ENCODE data around the gene KDF1.

KDF1 gene

DNA sequence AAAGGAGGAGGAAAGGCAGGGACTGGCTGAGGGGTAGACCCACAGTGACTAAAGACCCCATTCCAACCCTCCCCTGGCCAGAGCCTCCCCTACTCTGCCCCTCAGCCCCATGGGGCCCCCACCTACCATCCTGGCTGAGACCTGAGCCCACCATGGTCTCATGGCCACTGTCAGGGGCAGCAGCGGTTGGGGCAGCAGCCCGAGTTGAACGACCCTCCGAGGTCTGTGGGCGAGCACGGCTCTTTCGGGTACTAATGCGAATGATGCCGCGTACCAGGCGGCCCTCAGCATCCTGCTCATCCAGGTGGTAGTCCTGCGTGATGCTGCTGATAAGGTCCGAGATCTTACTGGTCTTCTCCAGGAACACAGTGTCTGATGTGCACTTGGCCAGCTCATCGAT is 9.1 kb downstream of the KDF1 start:
- peaks cover 9% of the 10 kb centered on the region; the same call in 1 of the 2 replicates for H3K36me3 ChIP-seq (ENCODE audit: insufficient read depth, low read length)
- no peak overlapping the region for H3K4me3 ChIP-seq (ENCODE audit: low read length, poor library complexity, severe bottlenecking)
- no peaks in the 10 kb centered on the region for H3K79me2 ChIP-seq (ENCODE audit: insufficient read depth, low read length)
- H3K4me1 ChIP-seq (ENCODE audit: insufficient read depth, low read length, poor library complexity, severe bottlenecking): no peaks in the 10 kb centered on the region
- TF ChIP-seq EZH2phosphoT487 (IDR thresholded peaks at IDR 0.05; ENCODE audit: borderline replicate concordance) (no peak), CTCF (conservative IDR thresholded peaks at IDR 0.05; ENCODE audit: low read length) (no peak)
- H2AFZ ChIP-seq (ENCODE audit: low read length): no peak overlapping the region
- no peak overlapping the region for H3K9ac ChIP-seq (ENCODE audit: low read depth, low read length, poor library complexity, severe bottlenecking)
- H3K27me3 ChIP-seq (ENCODE audit: insufficient read depth, low read length, poor library complexity, severe bottlenecking): no peaks in the 10 kb centered on the region
- H3F3A ChIP-seq (ENCODE audit: low read depth): no peaks in the 10 kb centered on the region
- no peaks in the 10 kb centered on the region for H3K9me3 ChIP-seq (ENCODE audit: insufficient read depth, low read depth, low read length)
- no peaks in the 10 kb centered on the region for H3K9me2 ChIP-seq (replicated peaks; ENCODE audit: low read depth, low read length)
- H3K4me2 ChIP-seq (ENCODE audit: low read depth, low read length, poor library complexity, severe bottlenecking): no peak overlapping the region
- H4K20me1 ChIP-seq (ENCODE audit: insufficient read depth, low read length, poor library complexity, severe bottlenecking): no peaks in the 10 kb centered on the region

DNA sequence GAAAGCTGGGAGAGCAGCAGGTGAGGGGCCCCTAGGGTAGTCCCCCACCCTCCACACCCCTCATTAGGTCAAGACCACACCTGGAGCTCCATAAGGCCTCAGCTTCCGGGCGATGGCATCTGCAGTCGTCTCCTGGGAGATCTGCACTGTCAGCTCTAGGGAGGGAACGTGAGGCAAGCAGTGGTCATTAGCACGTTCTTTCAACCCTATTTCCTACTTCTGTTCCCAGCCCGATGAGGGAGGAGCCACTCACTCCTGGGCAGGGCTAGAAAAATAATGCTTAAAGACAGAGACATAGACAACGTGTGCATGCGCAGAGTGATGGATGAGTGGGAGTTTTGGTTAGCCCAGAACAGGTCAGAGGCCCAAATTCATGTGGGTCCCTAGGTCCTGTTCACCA is 9.7 kb downstream of the KDF1 start:
- Histone ChIP-seq H2AFZ (ENCODE audit: low read length) (no peak overlapping the region), H3K9me3 (ENCODE audit: insufficient read depth, low read depth, low read length) (no peaks in the 10 kb centered on the region), H4K20me1 (ENCODE audit: insufficient read depth, low read length, poor library complexity, severe bottlenecking) (no peaks in the 10 kb centered on the region), H3K4me1 (ENCODE audit: insufficient read depth, low read length, poor library complexity, severe bottlenecking) (no peaks in the 10 kb centered on the region), H3K27me3 (ENCODE audit: insufficient read depth, low read length, poor library complexity, severe bottlenecking) (no peaks in the 10 kb centered on the region), H3K4me2 (ENCODE audit: low read depth, low read length, poor library complexity, severe bottlenecking) (no peak overlapping the region), H3K9me2 (replicated peaks; ENCODE audit: low read depth, low read length) (no peaks in the 10 kb centered on the region), H3K79me2 (ENCODE audit: insufficient read depth, low read length) (no peaks in the 10 kb centered on the region), H3K4me3 (ENCODE audit: low read length, poor library complexity, severe bottlenecking) (no peak overlapping the region), H3K36me3 (ENCODE audit: insufficient read depth, low read length) (peaks cover 16% of the 10 kb centered on the region; the same call in 1 of the 2 replicates), H3K9ac (ENCODE audit: low read depth, low read length, poor library complexity, severe bottlenecking) (no peak overlapping the region), H3F3A (ENCODE audit: low read depth) (no peaks in the 10 kb centered on the region)
- TF ChIP-seq CTCF (conservative IDR thresholded peaks at IDR 0.05; ENCODE audit: low read length): no peak
- TF ChIP-seq EZH2phosphoT487 (IDR thresholded peaks at IDR 0.05; ENCODE audit: borderline replicate concordance): no peak

- Histone ChIP-seq H3K4me3 (ENCODE audit: low read length, poor library complexity, severe bottlenecking) (no peak overlapping the region), H3K79me2 (ENCODE audit: insufficient read depth, low read length) (no peaks in the 10 kb centered on the region), H4K20me1 (ENCODE audit: insufficient read depth, low read length, poor library complexity, severe bottlenecking) (no peaks in the 10 kb centered on the region), H3K9me3 (ENCODE audit: insufficient read depth, low read depth, low read length) (no peaks in the 10 kb centered on the region), H3K4me1 (ENCODE audit: insufficient read depth, low read length, poor library complexity, severe bottlenecking) (no peaks in the 10 kb centered on the region), H3K36me3 (ENCODE audit: insufficient read depth, low read length) (peaks cover 22% of the 10 kb centered on the region; the same call in 1 of the 2 replicates), H3F3A (ENCODE audit: low read depth) (no peaks in the 10 kb centered on the region), H3K9ac (ENCODE audit: low read depth, low read length, poor library complexity, severe bottlenecking) (no peak overlapping the region), H3K9me2 (replicated peaks; ENCODE audit: low read depth, low read length) (no peaks in the 10 kb centered on the region), H2AFZ (ENCODE audit: low read length) (no peak overlapping the region), H3K4me2 (ENCODE audit: low read depth, low read length, poor library complexity, severe bottlenecking) (no peak overlapping the region), H3K27me3 (ENCODE audit: insufficient read depth, low read length, poor library complexity, severe bottlenecking) (no peaks in the 10 kb centered on the region)
- TF ChIP-seq CTCF (conservative IDR thresholded peaks at IDR 0.05; ENCODE audit: low read length) (no peak), EZH2phosphoT487 (IDR thresholded peaks at IDR 0.05; ENCODE audit: borderline replicate concordance) (no peak)
Observed at GRCh38 chr1:26949926-26950319, 10.3 kb downstream of the KDF1 start.

Measured in Loucy (cell line).